ENCODE results near the gene PPARA.
"Not testable (repeated sequence)": the region's sequence is repeated elsewhere in the genome, so short reads cannot be mapped to it uniquely, and the experiment has no call there.

The PPARA gene

GRCh38 chr22:46128606-46129005 is 21.7 kb upstream of the PPARA start:
- DNase-seq = no peak

- DNase-seq = no peak
Observed at GRCh38 chr22:46129390-46130041, 20.8 kb upstream of the PPARA start.

- DNase-seq = no peak
Observed at GRCh38 chr22:46131151-46131587, 19.2 kb upstream of the PPARA start.

GRCh38 chr22:46132193-46132829 is 18.0 kb upstream of the PPARA start:
- not testable (repeated sequence) for DNase-seq

GRCh38 chr22:46132830-46133587 is 17.3 kb upstream of the PPARA start:
- no peak for DNase-seq

- no peak for DNase-seq
Observed at GRCh38 chr22:46133588-46133855, 16.8 kb upstream of the PPARA start.

GRCh38 chr22:46134111-46134705 is 16.1 kb upstream of the PPARA start:
- no peak for DNase-seq

- no peak for DNase-seq
Observed at GRCh38 chr22:46135611-46136485, 14.5 kb upstream of the PPARA start.

GRCh38 chr22:46136486-46137217 is 13.7 kb upstream of the PPARA start:
- no peak for DNase-seq

- DNase-seq = no peak
Observed at GRCh38 chr22:46137218-46137766, 13.0 kb upstream of the PPARA start.

GRCh38 chr22:46138058-46138797 is 12.1 kb upstream of the PPARA start:
- no peak for DNase-seq

GRCh38 chr22:46139417-46139816 is 10.9 kb upstream of the PPARA start:
- DNase-seq = not testable (repeated sequence)

GRCh38 chr22:46139895-46140350 is 10.4 kb upstream of the PPARA start:
- no peak for DNase-seq

- DNase-seq = no peak
Observed at GRCh38 chr22:46140989-46141928, 9.1 kb upstream of the PPARA start.

- DNase-seq = no peak
Observed at GRCh38 chr22:46142548-46143490, 7.5 kb upstream of the PPARA start.

GRCh38 chr22:46143491-46144147 is 6.7 kb upstream of the PPARA start:
- no peak for DNase-seq

- no peak for DNase-seq
Observed at GRCh38 chr22:46145361-46145851, 4.9 kb upstream of the PPARA start.

GRCh38 chr22:46145896-46146295 is 4.4 kb upstream of the PPARA start:
- no peak for DNase-seq
